ENCODE results near the gene C2orf68. TPM values are rescaled to one million over a fixed set of nuclear protein-coding genes. Genes with fewer than 3 reads are reported as not detected.
"Not testable (repeated sequence)": the region's sequence is repeated elsewhere in the genome, so short reads cannot be mapped to it uniquely, and the experiment has no call there.

C2orf68 gene
- total RNA-seq, 4 donors from 2014 or later, result 19.0 to 44.8 (median 28.2) TPM

GRCh38 chr2:85593023-85593422 lies 18.8 kb downstream of the C2orf68 start:
- Histone ChIP-seq H3K9me3 (no peaks in the 10 kb centered on the region), H3K4me3 (no peak overlapping the region), H3K27ac (no peak overlapping the region), H3K27me3 (no peaks in the 10 kb centered on the region), H3K4me1 (peaks cover 3 to 18% of the 10 kb centered on the region in 2 donors), H3K36me3 (no peaks in the 10 kb centered on the region)
- no peak for DNase-seq
- TF ChIP-seq POLR2A (IDR thresholded peaks at IDR 0.05) (no peak), CTCF (IDR thresholded peaks at IDR 0.05) (no peak)
- intact Hi-C loops (cut with DNase I; ENCODE audit: low total_unique reads), result no loop called here

GRCh38 chr2:85592299-85592698 lies 19.6 kb downstream of the C2orf68 start:
- peaks cover 3 to 18% of the 10 kb centered on the region in 2 donors for H3K4me1 ChIP-seq
- DNase-seq; H3K4me3 ChIP-seq; intact Hi-C loops (cut with DNase I; ENCODE audit: low total_unique reads); H3K9me3 ChIP-seq; H3K27me3 ChIP-seq; H3K36me3 ChIP-seq: not testable (repeated sequence)
- H3K27ac ChIP-seq, result peak overlapping the region; percentile 74 to 79

- TF ChIP-seq POLR2A (IDR thresholded peaks at IDR 0.05), result no peak
- no peak for TF ChIP-seq CTCF (IDR thresholded peaks at IDR 0.05)
- Histone ChIP-seq H3K36me3 (no peaks in the 10 kb centered on the region), H3K4me3 (no peak overlapping the region), H3K9me3 (no peaks in the 10 kb centered on the region), H3K27ac (peak overlapping the region; percentile 74 to 79), H3K4me1 (peaks cover 0 to 15% of the 10 kb centered on the region in 2 donors), H3K27me3 (no peaks in the 10 kb centered on the region)
- no peak for DNase-seq
- intact Hi-C loops (cut with DNase I; ENCODE audit: low total_unique reads), result no loop called here
Observed at GRCh38 chr2:85591563-85591962, 20.3 kb downstream of the C2orf68 start.

GRCh38 chr2:85590950-85591349 lies 20.9 kb downstream of the C2orf68 start:
- no peaks in the 10 kb centered on the region for H3K9me3 ChIP-seq
- peak overlapping the region; percentile 74 to 79 for H3K27ac ChIP-seq
- H3K36me3 ChIP-seq, result no peaks in the 10 kb centered on the region
- DNase-seq, result no peak
- H3K27me3 ChIP-seq, result no peaks in the 10 kb centered on the region
- peaks cover 0 to 12% of the 10 kb centered on the region in 2 donors for H3K4me1 ChIP-seq
- H3K4me3 ChIP-seq, result no peak overlapping the region
- TF ChIP-seq CTCF (IDR thresholded peaks at IDR 0.05), result no peak
- no peak for TF ChIP-seq POLR2A (IDR thresholded peaks at IDR 0.05)
- intact Hi-C loops (cut with DNase I; ENCODE audit: low total_unique reads), result no loop called here

- H3K27me3 ChIP-seq, result no peaks in the 10 kb centered on the region
- peak overlapping the region; percentile 74 to 79 for H3K27ac ChIP-seq
- H3K36me3 ChIP-seq, result no peaks in the 10 kb centered on the region
- no peak overlapping the region for H3K4me3 ChIP-seq
- no peak for DNase-seq
- intact Hi-C loops (cut with DNase I; ENCODE audit: low total_unique reads), result no loop called here
- no peaks in the 10 kb centered on the region for H3K9me3 ChIP-seq
- H3K4me1 ChIP-seq, result peaks cover 0 to 12% of the 10 kb centered on the region in 2 donors
- TF ChIP-seq POLR2A (IDR thresholded peaks at IDR 0.05) (no peak), CTCF (IDR thresholded peaks at IDR 0.05) (no peak)
Observed at GRCh38 chr2:85589982-85590791, 21.7 kb downstream of the C2orf68 start.

All from uterus (tissue), 4 donors.